Measurements from ENCODE around the gene LRRC27. TPM values are rescaled to one million over a fixed set of nuclear protein-coding genes. Genes with fewer than 3 reads are reported as not detected.
"Not testable (repeated sequence)": the region's sequence is repeated elsewhere in the genome, so short reads cannot be mapped to it uniquely, and the experiment has no call there.

Gene LRRC27
- total RNA-seq, 1 donor from 2014 or later = 3.1 TPM

DNA sequence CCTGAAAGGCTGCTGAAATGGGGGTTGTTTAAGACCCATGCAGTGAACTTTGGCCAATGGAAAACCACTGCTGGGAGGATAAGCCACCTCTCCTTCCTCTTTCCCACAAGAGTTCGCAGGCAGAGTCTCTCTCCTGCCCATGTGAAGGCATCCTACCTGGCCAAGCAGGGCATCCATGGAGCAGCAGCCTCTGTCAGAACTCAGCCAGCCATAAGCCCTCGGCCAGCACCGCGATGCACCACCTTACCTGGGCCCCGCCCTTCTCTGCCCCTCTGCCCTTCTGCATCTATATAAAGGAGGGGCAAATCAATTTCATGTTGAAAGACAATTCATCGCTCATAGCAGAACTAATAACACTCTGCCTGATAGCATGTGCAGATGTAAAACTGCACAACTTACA is 18.1 kb upstream of the LRRC27 start:
- intact Hi-C loops (cut with micrococcal nuclease) = no loop called here

DNA sequence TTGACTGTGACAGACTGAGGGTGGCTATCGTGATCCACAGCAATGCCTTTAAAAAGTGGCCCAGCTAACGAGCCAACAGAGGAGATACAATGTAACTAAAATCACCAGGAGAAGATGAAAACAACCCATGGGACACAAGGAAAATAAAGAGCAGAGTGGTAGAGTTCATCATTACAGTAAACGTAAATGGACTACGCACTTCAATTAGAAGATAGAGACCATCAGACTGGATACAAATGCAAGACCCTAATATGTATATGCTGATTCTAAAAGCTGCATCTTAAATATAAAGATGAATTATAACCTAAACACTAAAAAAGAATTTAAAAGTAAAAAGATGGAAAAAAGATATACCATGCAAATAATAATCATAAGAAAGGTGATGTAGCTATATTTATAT is 17.7 kb upstream of the LRRC27 start:
- intact Hi-C loops (cut with micrococcal nuclease) = no loop called here

DNA sequence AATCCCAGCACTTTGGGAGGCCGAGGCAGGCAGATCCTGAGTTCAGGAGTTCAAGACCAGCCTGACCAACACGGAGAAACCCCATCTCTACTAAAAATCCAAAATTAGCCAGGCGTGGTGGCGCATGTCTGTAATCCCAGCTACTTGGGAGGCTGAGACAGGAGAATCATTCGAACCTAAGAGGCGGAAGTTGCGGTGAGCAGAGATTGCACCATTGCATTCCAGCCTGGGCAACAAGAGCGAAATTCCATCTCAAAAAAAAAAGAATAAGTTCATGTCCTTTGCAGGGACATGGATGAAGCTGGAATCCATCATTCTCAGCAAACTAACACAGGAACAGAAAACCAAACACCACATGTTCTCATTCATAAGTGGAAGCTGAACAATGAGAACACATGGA is 17.1 kb upstream of the LRRC27 start:
- intact Hi-C loops (cut with micrococcal nuclease) = not testable (repeated sequence)

DNA sequence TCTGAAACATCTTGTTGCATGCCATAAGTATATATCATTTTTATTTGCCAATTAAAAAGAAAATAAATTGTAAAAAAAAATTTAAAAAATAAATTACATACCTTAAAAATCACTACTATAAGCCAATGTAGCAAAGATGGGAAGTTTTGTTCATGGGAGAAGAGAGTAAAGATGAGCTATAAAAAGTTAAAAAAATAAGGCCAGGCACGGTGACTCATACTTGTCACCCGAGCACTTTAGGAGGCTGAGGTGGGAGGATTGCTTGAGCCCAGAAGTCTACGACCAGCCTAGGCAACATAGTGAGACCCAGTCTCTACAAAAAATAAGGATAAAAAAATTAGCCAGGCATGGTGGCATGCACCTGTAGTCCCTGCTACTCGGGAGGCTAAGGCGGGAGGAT is 15.9 kb upstream of the LRRC27 start:
- intact Hi-C loops (cut with micrococcal nuclease) = no loop called here

GRCh38 chr10:132317477-132317876 is 14.5 kb upstream of the LRRC27 start:
- intact Hi-C loops (cut with micrococcal nuclease) = not testable (repeated sequence)

GRCh38 chr10:132319853-132320653 is 11.9 kb upstream of the LRRC27 start:
- intact Hi-C loops (cut with micrococcal nuclease) = loop anchor here (1.0 kb wide), 1 partner anchor 11 kb away; no protein-coding TSS in a partner anchor

DNA sequence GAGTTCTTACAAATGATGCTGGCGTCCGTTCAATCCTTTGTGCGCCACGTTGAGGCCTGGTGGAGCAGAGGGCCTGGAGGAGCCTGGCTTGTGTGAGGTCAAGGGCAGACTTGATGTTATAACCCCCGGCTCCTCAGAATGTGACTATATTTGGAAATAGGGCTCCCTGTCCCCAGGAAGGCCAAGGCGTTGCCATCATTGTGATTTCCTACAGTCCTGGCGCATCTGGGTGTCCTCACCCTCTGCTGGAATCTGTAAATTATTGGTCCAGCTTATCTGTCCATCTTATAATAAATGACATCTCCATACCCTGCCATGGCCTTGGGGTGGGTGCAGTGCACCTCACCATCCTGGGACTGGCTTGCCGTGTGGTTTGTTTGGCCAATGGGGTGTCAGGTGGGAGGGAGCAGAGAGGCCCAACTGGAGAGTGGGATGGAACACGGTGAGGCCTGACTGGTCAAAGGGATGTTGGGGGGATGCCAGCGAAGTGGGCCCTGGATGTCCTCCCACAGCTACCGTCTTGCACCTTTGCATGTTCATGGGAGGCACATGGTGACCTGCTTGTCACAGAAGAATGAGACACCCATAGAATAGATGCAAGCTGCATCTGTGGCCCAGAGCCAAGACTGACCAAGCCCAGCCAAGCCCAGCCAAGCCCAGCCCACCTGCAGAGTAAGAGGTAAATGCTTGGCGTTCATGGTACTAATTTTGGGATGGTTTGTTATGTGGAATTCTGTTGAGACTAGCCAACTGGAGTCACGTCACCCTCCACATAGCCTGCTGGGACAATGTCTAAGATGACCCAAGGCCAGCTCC is 11.1 kb upstream of the LRRC27 start:
- intact Hi-C loops (cut with micrococcal nuclease) = loop anchor here (1.0 kb wide), 1 partner anchor 10 kb away; no protein-coding TSS in a partner anchor

- intact Hi-C loops (cut with micrococcal nuclease) = no loop called here
Measured at GRCh38 chr10:132321726-132322125, 10.3 kb upstream of the LRRC27 start.

DNA sequence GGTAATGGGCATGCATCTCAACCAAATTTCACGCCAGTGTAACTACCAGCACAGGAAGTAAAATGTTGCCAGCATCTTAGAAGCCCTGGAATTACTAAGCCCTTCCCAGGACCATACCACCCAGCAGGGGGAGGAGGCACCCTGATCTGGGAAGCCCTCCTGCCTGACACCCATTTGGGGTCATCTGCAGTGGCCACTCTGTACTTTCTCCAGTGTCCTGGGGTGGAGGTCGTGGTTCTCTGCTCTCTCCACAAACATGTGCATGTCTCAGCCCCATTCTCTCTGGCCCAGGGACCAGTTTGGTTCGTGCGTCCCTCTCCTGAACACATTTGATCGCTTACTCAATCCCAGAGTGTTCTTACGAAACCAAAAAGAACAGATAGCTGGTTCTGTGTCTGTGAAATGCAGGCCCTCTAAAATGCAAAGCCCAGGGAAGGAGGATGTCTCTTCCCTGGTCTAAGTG is 9.4 kb upstream of the LRRC27 start:
- intact Hi-C loops (cut with micrococcal nuclease) = no loop called here

GRCh38 chr10:132324186-132324585 is 7.8 kb upstream of the LRRC27 start:
- intact Hi-C loops (cut with micrococcal nuclease) = no loop called here

DNA sequence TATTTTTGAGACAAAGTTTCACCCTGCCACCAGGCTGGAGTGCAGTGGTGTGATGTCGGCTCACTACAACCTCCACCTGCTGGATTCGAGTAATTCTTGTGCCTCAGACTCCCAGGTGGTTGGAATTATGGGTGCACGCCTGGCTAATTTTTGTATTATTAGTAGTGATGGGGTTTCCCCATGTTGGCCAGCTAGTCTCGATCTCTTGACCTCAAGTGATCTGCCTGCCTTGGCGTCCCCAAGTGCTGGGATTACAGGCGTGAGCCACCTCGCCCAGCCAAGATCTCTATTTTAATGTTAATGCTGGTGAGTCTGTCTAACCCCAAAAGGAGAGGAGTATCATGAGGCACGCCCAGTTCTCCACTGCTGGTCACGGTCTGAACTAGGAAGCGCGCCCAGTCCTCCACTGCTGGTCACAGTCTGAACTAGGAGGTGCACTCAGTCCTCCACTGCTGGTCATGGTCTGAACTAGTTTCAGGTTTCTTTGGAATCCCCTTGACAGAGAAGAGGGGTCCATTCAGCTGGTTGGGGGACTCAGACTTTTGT is 5.6 kb upstream of the LRRC27 start:
- intact Hi-C loops (cut with micrococcal nuclease) = no loop called here

- intact Hi-C loops (cut with micrococcal nuclease) = no loop called here
Measured at GRCh38 chr10:132326925-132327324, 5.1 kb upstream of the LRRC27 start.

- intact Hi-C loops (cut with micrococcal nuclease) = no loop called here
Measured at GRCh38 chr10:132328106-132328505, 3.9 kb upstream of the LRRC27 start.

DNA sequence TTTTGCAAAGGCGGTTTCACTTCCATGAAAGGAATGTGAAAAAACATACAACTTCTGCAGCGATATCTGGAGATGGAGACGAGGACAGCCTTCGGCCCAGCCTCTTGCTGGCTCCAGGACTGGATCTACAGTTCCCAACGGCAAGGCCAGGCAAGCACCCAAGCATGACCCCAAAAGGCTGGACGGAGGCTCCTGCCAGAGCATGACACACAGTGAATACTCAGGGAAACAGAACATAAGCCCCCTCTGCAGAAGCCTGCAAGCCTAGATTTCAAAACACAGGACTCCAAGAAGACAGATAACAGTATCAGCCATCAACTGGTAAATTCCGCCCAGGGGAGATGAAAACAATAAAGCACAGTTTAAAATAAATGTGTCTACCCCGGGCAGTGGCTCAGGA is 3.3 kb upstream of the LRRC27 start:
- intact Hi-C loops (cut with micrococcal nuclease) = no loop called here

GRCh38 chr10:132329565-132330485 is 2.2 kb upstream of the LRRC27 start:
- intact Hi-C loops (cut with micrococcal nuclease) = loop anchor here (2.0 to 5.0 kb wide), 6 partner anchors 167 to 1062 kb away; partner anchors contain the start of genes MTG1, PAOX and PPP2R2D

- intact Hi-C loops (cut with micrococcal nuclease) = loop anchor here (2.0 to 5.0 kb wide), 6 partner anchors 168 to 1062 kb away; partner anchors contain the start of genes MTG1, PAOX and PPP2R2D
Measured at GRCh38 chr10:132330486-132330833, 1.5 kb upstream of the LRRC27 start.

GRCh38 chr10:132332433-132332754 is 401 bp downstream of the LRRC27 start:
- intact Hi-C loops (cut with micrococcal nuclease) = loop anchor here (1.0 to 5.0 kb wide), 11 partner anchors 24 to 1060 kb away; partner anchors contain the start of genes DPYSL4, INPP5A, MTG1 and PAOX

- intact Hi-C loops (cut with micrococcal nuclease) = loop anchor here (2.0 to 5.0 kb wide), 5 partner anchors 103 to 1059 kb away; partner anchors contain the start of genes MTG1, PAOX and PPP2R2D
Measured at GRCh38 chr10:132333386-132333785, 1.4 kb downstream of the LRRC27 start.

DNA sequence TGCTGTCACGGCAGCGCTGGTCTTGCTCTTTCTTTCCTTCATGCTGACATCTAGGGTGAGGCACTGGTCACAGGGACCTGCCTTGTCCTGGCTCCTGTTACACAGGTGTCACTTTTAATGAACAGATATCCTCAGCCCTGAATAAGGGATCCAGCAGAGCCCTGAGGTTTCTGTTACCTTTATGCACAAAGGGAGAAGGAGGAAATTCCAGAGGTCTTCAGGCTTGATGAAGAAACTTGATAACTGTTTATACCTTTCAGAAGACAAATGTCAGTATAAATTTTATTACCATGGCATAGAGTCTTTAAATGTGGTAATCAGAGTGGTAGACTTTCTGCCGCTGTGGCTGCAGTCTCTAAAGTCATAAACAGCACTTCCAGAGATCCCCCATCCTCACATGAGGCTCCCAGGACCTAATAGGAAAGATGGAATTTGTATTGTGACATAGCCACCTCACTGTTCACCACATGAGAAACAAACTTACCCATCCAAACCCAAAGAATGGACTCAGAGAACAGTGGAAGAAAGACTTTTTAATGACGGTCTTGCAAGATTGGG is 2.7 kb downstream of the LRRC27 start:
- intact Hi-C loops (cut with micrococcal nuclease) = loop anchor here (5.0 kb wide), 4 partner anchors 362 to 1058 kb away; partner anchors contain the start of genes MTG1, PAOX and PPP2R2D
